NCI-H82 treated with DMSO at 0.1 percent for 48 hours (cell line): Measurements from ENCODE around the gene PIAS4.

Experiments used
- DNase-seq: peaks from one replicate; lab custom pipeline; 2025; ENCODE audit not compliant: unreplicated experiment; lab: John Stamatoyannopoulos, UW

The PIAS4 gene

GRCh38 chr19:4058693-4059452 lies 51.3 kb downstream of the PIAS4 start:
- DNase-seq, result peak; percentile 49

DNA sequence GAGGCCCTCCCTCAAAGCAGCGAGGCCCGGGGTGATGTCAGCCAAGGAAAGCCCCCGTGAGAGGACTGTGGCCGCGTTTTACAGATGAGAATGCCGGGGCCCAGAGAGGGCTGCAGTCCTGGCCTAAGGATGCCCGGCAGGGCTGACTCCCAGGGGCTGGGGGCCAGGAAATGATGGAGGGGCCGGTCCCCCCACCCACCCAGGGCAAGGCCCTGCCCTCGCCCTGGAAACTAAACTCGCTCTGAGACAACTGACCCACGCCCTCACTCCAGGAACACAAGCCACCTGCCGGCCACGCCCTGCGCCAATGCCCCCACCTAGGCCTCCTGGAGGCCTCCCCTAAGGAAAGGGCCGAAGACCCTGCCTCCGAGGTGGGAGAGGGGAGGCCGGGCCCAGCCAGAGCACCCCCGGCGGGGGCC lies 51.9 kb downstream of the PIAS4 start:
- no peak for DNase-seq

DNA sequence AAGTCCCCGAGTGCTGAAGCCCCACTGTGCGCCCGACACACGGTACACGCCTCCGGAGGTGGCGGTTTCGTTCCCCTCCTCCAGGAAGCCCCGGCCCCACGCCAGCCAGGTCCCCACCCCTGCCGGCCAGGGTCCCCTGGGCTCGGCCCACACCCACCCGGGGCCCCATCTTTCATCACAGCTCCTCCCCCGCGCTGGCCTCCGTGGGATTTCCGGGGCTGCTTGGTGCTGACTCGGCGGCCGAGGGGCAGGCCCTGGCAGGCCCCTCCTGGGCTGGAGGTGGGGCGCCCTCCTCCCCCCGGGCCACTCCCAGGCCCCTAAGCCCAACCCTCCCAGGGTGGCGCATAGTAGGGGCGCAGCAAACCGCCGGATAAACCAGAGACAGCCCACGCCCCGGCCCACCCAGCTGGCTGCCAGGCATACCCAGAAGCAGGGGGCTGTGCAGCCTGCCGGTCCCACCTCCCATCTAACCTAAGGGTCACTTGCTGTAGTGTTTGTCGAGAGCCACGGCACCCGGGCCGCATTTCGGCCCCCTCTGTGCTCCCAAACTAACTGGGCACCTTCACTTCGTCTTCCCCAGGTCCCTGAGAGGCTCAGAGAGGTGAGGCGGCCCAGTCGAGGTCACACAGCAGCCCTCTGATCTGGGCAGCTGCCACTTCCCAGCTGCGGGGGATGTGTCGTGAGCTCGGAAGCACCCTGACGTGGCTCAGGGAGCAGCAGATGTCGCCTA lies 52.5 kb downstream of the PIAS4 start:
- DNase-seq, result no peak

GRCh38 chr19:4060621-4061177 lies 53.2 kb downstream of the PIAS4 start:
- DNase-seq, result no peak

DNA sequence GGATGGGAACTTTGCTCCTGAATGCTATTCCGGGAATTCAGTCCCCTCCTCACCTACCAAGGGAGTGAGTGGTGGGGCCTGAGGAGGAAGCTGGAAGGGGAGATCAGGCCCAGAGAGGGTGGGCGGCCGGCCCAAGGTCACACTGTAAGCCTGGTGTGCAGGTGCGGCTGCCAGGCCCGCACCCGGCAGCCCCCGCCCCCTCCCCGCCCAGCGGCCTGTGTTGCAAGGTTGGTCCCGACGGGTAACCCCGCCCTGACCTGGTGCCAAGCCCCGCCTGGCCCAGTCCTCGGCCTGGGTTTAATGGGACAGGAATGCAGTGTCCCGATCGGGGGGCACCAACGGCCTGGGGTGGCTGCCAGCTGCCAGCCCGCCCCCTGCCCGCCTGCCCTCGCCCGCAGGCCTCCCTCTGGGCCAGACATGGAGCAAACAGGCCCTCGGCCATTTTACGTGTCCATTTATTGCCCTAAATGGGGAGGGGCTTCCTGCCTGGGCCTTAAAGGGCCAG lies 53.7 kb downstream of the PIAS4 start:
- DNase-seq, result no peak

DNA sequence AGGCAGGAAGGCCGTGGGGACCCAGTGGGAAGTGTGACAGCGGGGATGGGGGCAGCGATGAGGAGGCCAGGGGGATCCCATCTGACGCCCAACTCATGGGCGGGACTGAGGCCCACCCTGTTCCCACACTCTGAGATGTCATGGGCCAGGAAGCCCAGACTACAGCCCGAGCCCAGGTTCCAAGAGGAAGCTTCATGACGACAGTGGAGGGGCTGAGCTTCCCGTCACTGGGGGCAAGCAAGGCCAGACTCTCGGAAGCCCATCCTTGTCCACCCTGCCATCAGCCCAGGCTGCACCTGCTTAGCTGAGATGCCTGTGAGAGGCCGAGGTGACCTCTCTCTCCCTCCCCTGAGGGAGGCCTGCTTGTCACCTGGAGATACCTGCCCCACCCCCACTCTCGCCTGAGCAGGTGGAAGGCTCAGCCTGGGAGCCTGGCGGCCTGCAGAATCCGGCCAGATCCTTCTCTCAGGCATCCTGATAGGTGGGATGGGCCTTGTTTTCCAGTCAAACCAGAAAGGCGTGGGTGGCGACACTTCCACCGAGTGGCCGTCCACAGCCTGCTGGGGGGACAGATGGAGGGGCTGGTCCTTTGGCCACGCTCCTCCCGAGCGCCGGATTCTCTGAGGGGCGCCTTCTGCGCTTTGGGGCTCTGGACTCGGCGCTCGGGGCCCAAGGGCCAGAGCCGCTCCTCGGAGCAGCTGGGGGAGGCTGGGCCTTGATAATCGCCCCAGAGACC lies 54.3 kb downstream of the PIAS4 start:
- DNase-seq, result no peak

- no peak for DNase-seq
These were observed 55.2 kb downstream of the PIAS4 start for GRCh38 chr19:4062419-4063368.

- no peak for DNase-seq
These were observed 56.0 kb downstream of the PIAS4 start for GRCh38 chr19:4063369-4064148.

GRCh38 chr19:4064149-4064495 lies 56.6 kb downstream of the PIAS4 start:
- no peak for DNase-seq

DNA sequence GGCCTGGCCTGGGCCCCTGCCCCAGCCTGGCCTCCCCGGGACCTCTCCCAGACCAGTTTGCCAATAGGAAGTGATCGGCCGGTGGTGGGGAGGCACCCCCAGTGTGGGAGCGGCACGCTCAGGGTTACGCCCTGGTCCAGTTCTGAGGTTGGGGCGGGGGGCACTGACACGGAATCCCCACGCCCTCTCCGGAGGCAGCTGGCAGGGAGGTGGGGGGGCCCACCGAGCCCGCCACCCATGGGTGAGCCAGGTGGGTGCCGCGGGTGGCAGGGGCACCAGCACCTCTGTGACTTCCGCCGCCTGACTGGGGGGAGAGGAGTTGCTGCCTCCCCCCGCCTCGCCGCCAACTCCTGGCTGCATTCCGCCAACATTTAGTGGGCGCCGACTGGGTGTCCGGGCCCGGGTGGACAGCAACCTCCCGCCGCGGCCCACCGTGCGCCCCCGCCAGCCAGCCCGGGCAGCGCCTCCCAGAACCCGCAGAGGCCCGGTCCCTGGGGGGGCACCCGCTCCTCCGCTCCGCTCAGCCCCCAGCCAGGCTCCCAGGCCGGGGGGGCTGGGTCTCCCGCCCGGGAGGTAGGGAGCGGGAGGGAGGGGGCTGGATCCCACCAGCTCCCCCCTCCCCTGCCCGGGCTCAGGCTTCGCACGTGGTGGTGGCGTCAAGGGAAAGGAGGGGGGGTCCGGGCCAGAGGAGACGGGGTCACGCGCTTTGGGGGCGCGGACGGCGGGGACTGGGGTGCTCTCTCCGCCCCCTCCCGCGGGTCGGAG lies 57.1 kb downstream of the PIAS4 start:
- DNase-seq, result no peak

DNA sequence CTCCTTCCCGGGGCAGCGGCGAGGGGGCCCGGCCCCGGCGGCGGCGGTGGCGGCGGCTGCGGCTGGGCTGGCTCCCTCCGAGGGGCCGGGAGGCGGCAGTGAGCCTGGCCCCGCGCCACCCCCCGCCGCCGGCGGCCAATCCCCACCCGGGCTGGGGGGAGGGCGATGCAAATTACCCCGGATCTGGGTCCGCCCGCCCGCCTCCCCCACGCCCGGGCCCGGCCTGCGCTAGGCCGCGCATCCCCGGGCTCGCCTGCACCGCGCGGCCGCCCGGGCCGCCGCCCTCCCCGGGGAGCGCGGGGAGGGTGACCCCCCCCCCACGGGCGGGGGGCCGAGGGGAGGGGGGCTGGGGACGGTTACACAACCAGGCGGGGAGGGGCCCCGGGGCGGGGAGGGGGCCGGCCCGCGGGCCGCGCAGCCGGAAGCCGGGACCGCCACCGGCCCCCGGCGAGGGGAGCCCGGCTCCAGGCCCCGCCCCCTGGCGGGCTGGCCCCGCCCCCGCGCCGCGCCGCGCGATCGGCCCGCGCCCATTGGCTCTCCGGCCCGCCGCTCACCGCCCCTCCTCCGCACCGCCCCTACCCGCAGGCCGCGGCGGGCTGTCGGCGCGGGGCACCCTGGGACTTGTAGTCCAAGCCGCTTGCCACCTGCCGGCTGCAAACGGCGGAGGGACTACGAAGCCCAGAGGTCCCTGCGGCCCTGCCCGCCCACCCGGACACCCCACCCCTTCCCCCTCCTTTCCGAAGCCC lies 58.1 kb downstream of the PIAS4 start:
- peak; percentile 54 for DNase-seq

GRCh38 chr19:4066176-4066606 lies 58.7 kb downstream of the PIAS4 start:
- no peak for DNase-seq

DNA sequence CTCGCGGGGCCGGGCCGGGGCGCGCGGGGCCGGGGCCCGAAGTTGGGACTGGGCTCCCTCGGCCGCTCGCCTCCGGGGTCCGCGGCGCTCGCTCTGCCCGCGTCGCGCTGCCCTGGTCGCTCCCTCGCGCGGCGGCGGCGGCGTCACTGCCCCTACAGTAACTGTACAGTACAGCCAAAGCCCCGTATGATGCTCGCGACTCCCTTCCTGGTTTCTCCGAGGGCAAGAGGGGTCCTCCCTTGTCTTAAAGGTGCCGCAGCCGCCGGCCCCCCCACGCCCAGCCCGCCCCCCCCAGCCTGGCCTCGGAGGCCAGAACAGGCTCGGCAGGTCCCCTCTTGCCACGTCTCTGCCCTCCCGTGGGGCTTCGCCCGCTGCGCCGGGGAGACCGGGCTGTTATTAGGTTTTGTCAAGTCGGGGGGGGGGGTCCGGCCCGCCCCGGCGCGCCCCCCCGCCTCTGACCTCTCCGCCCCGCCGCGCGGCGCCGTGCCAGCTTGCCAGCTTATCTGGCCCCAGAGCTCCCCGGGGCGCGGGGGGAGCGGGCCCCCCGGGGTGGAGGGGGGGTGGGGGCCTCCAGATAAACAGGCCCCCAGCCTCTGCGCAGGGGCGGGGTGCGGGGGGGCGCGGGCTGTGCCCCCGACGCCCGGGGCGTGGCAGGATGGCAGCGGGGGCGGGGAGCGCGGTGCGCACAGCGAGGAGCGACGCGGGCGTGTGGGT lies 59.3 kb downstream of the PIAS4 start, which contains the start of gene ZBTB7A:
Gene ZBTB7A (minus strand): TSS at position 218 of the 714 bp plus-strand sequence. CDS start 11,667 bp downstream, outside the sequence.
- DNase-seq, result peak; percentile 34

DNA sequence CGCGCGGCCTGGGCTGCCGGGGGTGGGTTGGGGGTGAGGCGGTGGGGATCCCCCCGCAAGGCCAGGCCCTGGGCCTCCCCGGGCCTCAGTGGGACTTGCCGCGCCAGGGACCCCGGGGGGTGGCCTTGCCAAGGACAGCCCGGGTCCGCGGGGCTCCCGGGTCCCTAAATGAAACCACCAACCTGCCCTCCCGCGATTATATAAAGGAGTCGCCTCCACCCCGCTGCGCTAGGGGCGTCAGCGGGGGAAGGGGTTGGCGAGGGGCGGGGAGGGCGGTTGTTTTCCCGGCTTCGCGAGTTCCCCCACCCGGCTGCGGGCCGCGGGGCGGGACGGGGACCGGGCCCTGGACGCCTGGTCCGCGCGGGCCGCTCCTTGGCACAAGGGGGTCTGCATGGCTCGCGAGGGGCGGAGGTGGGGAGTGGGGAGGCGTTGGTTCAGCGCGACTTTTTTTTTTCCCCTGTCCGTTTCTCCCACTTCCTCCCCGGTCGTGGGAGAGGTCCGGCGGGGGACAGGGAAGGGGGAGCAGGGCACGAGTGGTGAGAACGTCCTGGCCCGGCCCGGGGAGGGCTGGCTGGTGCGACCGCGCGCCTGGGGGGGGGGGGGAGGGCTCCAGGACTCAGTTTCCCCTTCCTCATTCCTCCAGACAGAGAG lies 60.0 kb downstream of the PIAS4 start:
- DNase-seq, result no peak

DNA sequence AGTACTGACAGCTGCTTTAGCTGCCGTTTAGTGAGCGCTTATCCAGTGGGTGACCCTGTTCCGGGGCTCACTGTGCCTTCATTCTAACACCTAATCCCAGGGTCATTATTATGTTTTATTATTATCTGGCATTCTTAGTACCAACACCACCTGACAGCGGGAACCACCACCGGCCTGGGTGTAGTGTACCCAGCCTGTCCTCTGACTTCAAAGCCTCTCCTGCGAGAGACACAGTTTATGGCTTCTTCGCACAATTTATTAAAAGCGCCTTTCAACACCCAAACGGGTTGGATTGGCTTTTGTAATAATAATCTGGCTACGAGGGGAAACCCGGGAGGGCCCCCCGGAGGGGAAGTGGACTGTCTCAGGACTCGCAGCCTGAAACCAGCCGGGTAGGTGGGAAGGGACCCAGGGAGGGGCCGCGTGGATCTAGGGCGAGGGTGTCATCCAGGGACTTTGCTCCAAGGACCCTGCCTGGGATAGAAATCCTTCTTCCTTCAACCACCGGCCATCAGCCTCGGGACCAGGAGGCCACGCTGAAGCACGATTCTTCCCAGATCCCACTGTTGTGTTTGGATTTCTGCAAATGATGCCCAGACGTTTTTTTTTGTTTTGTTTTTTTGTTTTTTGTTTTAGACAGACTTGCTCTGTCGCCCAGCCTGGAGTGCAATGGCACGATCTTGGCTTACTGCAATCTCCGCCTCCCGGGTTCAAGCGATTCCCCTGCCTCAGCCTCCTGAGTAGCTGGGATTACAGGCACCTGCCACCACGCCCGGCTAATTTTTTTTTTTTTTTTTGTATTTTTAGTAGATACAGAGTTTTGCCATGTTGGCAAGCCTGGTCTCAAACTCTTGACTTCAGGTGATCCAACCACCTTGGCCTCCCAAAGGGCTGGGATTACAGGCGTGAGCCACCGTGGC lies 60.8 kb downstream of the PIAS4 start:
- DNase-seq, result no peak
